Uterus (tissue), 4 donors: Measurements from ENCODE around the gene TYRO3. TPM values are rescaled to one million over a fixed set of nuclear protein-coding genes. Genes with fewer than 3 reads are reported as not detected.

Experiments
- DNase-seq, 2 donors: peaks; one replicate each; pipeline ENCODE4 v3.0.0-alpha.2; 2019 to 2020
- H3K27ac ChIP-seq, 2 donors: fragments of 200-600 bp; sonication (generic); 1 replicate in 1 of 2; 2 replicates in 1 of 2; pipeline ENCODE4 v1.5.1; 2016 to 2018
- H3K27me3 ChIP-seq, 2 donors: fragments of 200-600 bp; sonication (generic); one replicate each; pipeline ENCODE4 v1.5.1; 2018 to 2019; ENCODE audit warnings: control low read depth in 1 of 2
- H3K36me3 ChIP-seq, 2 donors: fragments of 200-600 bp; sonication (generic); one replicate each; pipeline ENCODE4 v1.5.1; 2019; ENCODE audit warnings: control low read depth in 1 of 2
- H3K4me1 ChIP-seq, 2 donors: fragments of 200-600 bp; sonication (generic); one replicate each; pipeline ENCODE4 v1.5.1; 2018 to 2019; ENCODE audit warnings: control low read depth in 1 of 2
- H3K4me3 ChIP-seq, 2 donors: fragments of 200-600 bp; sonication (generic); 1 replicate in 1 of 2; 2 replicates in 1 of 2; pipeline ENCODE4 v1.5.1; 2018 to 2019; ENCODE audit warnings: mild to moderate bottlenecking in 1 of 2
- H3K9me3 ChIP-seq, 2 donors: fragments of 200-600 bp; sonication (generic); one replicate each; pipeline ENCODE4 v1.5.1; 2019; ENCODE audit warnings: control low read depth in 1 of 2
- CTCF ChIP-seq, 4 experiments: fragments of 200-600 bp in 2 of 4; fragments of 450-650 bp in 2 of 4; sonication (generic) in 2 of 4; IDR thresholded peaks; one replicate each; pipeline ENCODE4 v1.5.1; 2016 to 2019; ENCODE audit warnings: antibody characterized with exemption in 4 of 4, mild to moderate bottlenecking in 2 of 4, moderate library complexity in 1 of 4
- POLR2A ChIP-seq, 2 donors: fragments of 450-650 bp; IDR thresholded peaks; one replicate each; pipeline ENCODE4 v1.6.1; 2016; ENCODE audit warnings: antibody characterized with exemption in 2 of 2, mild to moderate bottlenecking in 1 of 2, moderate library complexity in 1 of 2
- intact Hi-C: fragments of 100-400 bp; cut with DNase I; formaldehyde crosslinking; loops from one replicate; pipeline ENCODE4 v1.15.1; 2023; ENCODE audit warnings: low total_unique reads
- total RNA-seq, 4 donors: library from RNA; depleted of rRNA in 3 of 4; stranded (reverse); fragments of >200 nt in 3 of 4; gene quantifications; one replicate each; pipeline versions ENCODE4 v1.1.0 to v1.2.4, GENCODE V29; 2014 to 2023
- donor health status: DM: yes; HTN: yes; CAD: no.

The TYRO3 gene
- total RNA-seq, 4 donors from 2014 or later: 6.5 to 34.8 (median 24.3) TPM

GRCh38 chr15:41544650-41545015 is 14.4 kb upstream of the TYRO3 start:
- no peaks in the 10 kb centered on the region for H3K36me3 ChIP-seq
- DNase-seq: peak; percentile 32 to 35
- no peaks in the 10 kb centered on the region for H3K9me3 ChIP-seq
- no peaks in the 10 kb centered on the region for H3K4me1 ChIP-seq
- intact Hi-C loops: no loop called here
- TF ChIP-seq POLR2A (IDR thresholded peaks at IDR 0.05) (no peak), CTCF (IDR thresholded peaks at IDR 0.05) (no peak)
- H3K27me3 ChIP-seq: no peaks in the 10 kb centered on the region
- peak overlapping the region; percentile 70 to 73 for H3K4me3 ChIP-seq
- H3K27ac ChIP-seq: peak overlapping the region; percentile 66 to 76

- no peaks in the 10 kb centered on the region for H3K27me3 ChIP-seq
- H3K27ac ChIP-seq: no peak overlapping the region
- no peak for TF ChIP-seq POLR2A (IDR thresholded peaks at IDR 0.05)
- TF ChIP-seq CTCF (IDR thresholded peaks at IDR 0.05): no peak
- no peaks in the 10 kb centered on the region for H3K9me3 ChIP-seq
- no peak overlapping the region for H3K4me3 ChIP-seq
- intact Hi-C loops: no loop called here
- no peaks in the 10 kb centered on the region for H3K36me3 ChIP-seq
- no peak for DNase-seq
- no peaks in the 10 kb centered on the region for H3K4me1 ChIP-seq
Observed at GRCh38 chr15:41545218-41545617, 13.8 kb upstream of the TYRO3 start.

- no peaks in the 10 kb centered on the region for H3K27me3 ChIP-seq
- H3K9me3 ChIP-seq: no peaks in the 10 kb centered on the region
- intact Hi-C loops: no loop called here
- no peak for DNase-seq
- H3K27ac ChIP-seq: no peak overlapping the region
- H3K4me1 ChIP-seq: no peaks in the 10 kb centered on the region
- H3K4me3 ChIP-seq: no peak overlapping the region
- TF ChIP-seq POLR2A (IDR thresholded peaks at IDR 0.05): no peak
- no peak for TF ChIP-seq CTCF (IDR thresholded peaks at IDR 0.05)
- no peaks in the 10 kb centered on the region for H3K36me3 ChIP-seq
Observed at GRCh38 chr15:41546851-41547786, 11.9 kb upstream of the TYRO3 start.

- Histone ChIP-seq H3K4me1 (no peaks in the 10 kb centered on the region), H3K9me3 (no peaks in the 10 kb centered on the region), H3K36me3 (no peaks in the 10 kb centered on the region), H3K27me3 (no peaks in the 10 kb centered on the region), H3K27ac (no peak overlapping the region), H3K4me3 (no peak overlapping the region)
- intact Hi-C loops: no loop called here
- no peak for DNase-seq
- TF ChIP-seq POLR2A (IDR thresholded peaks at IDR 0.05) (no peak), CTCF (IDR thresholded peaks at IDR 0.05) (no peak)
Observed at GRCh38 chr15:41550066-41550775, 8.8 kb upstream of the TYRO3 start.

GRCh38 chr15:41553731-41554130 is 5.3 kb upstream of the TYRO3 start:
- no peak overlapping the region for H3K4me3 ChIP-seq
- no peaks in the 10 kb centered on the region for H3K9me3 ChIP-seq
- H3K27me3 ChIP-seq: no peaks in the 10 kb centered on the region
- H3K4me1 ChIP-seq: no peaks in the 10 kb centered on the region
- TF ChIP-seq POLR2A (IDR thresholded peaks at IDR 0.05): no peak
- TF ChIP-seq CTCF (IDR thresholded peaks at IDR 0.05): no peak
- no peaks in the 10 kb centered on the region for H3K36me3 ChIP-seq
- DNase-seq: no peak
- H3K27ac ChIP-seq: no peak overlapping the region
- intact Hi-C loops: no loop called here
